Astrocyte (in vitro differentiated cells and primary cell): ENCODE results near the gene ARMH4. TPM values are rescaled to one million over a fixed set of nuclear protein-coding genes. Genes with fewer than 3 reads are reported as not detected.
A peak's percentile ranks its signal among the peaks of the same experiment; 100 is the strongest.

Experiments used
- DNase-seq: peaks from one replicate; pipeline ENCODE4 v3.0.0-alpha.2; 2010; ENCODE audit warnings: low read depth
- FAIRE-seq: peaks from 2 replicates; lab custom pipeline; 2011; peaks lifted over from hg19 to GRCh38; lab: Jason Lieb, UNC
- H2AFZ ChIP-seq: 2 replicates; pipeline ENCODE4 v1.6.0; 2012; ENCODE audit warnings: low read depth, low read length, inconsistent platforms
- H3K27ac ChIP-seq: 2 replicates; pipeline ENCODE4 v1.5.1; 2011; ENCODE audit warnings: low read depth, low read length, inconsistent platforms
- H3K27me3 ChIP-seq: 2 replicates; pipeline ENCODE4 v1.6.0; 2011; ENCODE audit warnings: low read length, inconsistent platforms; ENCODE audit not compliant: insufficient read depth
- H3K36me3 ChIP-seq: 2 replicates; pipeline ENCODE4 v1.5.1; 2011; ENCODE audit warnings: low read length, inconsistent platforms; ENCODE audit not compliant: insufficient read depth
- H3K4me1 ChIP-seq: 2 replicates; pipeline ENCODE4 v1.5.1; 2011; ENCODE audit warnings: low read length, inconsistent platforms; ENCODE audit not compliant: insufficient read depth
- H3K4me2 ChIP-seq: 2 replicates; pipeline ENCODE4 v1.6.0; 2012; ENCODE audit warnings: low read length, inconsistent platforms
- H3K4me3 ChIP-seq: 2 replicates; pipeline ENCODE4 v1.5.1; 2011; ENCODE audit warnings: low read depth, mild to moderate bottlenecking, low read length, inconsistent platforms; ENCODE audit not compliant: insufficient read depth
- H3K79me2 ChIP-seq: 2 replicates; pipeline ENCODE4 v1.6.0; 2012; ENCODE audit warnings: mild to moderate bottlenecking, low read length, inconsistent platforms; ENCODE audit not compliant: insufficient read depth
- H3K9ac ChIP-seq: 2 replicates; pipeline ENCODE4 v1.6.0; 2012; ENCODE audit warnings: mild to moderate bottlenecking, low read length, inconsistent platforms
- H3K9me3 ChIP-seq: 2 replicates; pipeline ENCODE4 v1.5.1; 2012; ENCODE audit warnings: low read depth, mild to moderate bottlenecking, low read length, inconsistent platforms; ENCODE audit not compliant: insufficient read depth
- H4K20me1 ChIP-seq: 2 replicates; pipeline ENCODE4 v1.6.0; 2012; ENCODE audit warnings: low read length, inconsistent platforms; ENCODE audit not compliant: insufficient read depth
- H3K27ac Mint-ChIP-seq: one replicate; pipeline ENCODE4 v1.8.0; 2021; ENCODE audit warnings: mild to moderate bottlenecking, mixed read lengths; ENCODE audit not compliant: unreplicated experiment
- H3K27me3 Mint-ChIP-seq: one replicate; pipeline ENCODE4 v1.8.0; 2021; ENCODE audit warnings: low read depth, mixed read lengths; ENCODE audit not compliant: unreplicated experiment
- H3K36me3 Mint-ChIP-seq: one replicate; pipeline ENCODE4 v1.8.0; 2021; ENCODE audit warnings: low read depth, mixed read lengths; ENCODE audit not compliant: unreplicated experiment
- H3K4me1 Mint-ChIP-seq: one replicate; pipeline ENCODE4 v1.8.0; 2021; ENCODE audit warnings: low read depth, mixed read lengths; ENCODE audit not compliant: unreplicated experiment
- H3K4me3 Mint-ChIP-seq: one replicate; pipeline ENCODE4 v1.8.0; 2021; ENCODE audit warnings: mild to moderate bottlenecking, moderate library complexity, mixed read lengths; ENCODE audit not compliant: unreplicated experiment
- H3K9me3 Mint-ChIP-seq: one replicate; pipeline ENCODE4 v1.8.0; 2021; ENCODE audit warnings: mild to moderate bottlenecking, mixed read lengths; ENCODE audit not compliant: unreplicated experiment
- EZH2 ChIP-seq: IDR thresholded peaks from 2 replicates; pipeline ENCODE4 v1.6.1; 2012; ENCODE audit warnings: mild to moderate bottlenecking, low read length, inconsistent platforms; ENCODE audit not compliant: insufficient read depth
- total RNA-seq: library from RNA; stranded (reverse); gene quantifications from 2 replicates; pipeline ENCODE4 v1.2.1, GENCODE V29; 2021
- TF ChIP-seq, protein P1 (sequence below): IDR thresholded peaks from 2 replicates; pipeline ENCODE4 v1.5.1; 2011; ENCODE audit warnings: low read depth, mild to moderate bottlenecking, inconsistent platforms, low read length, moderate library complexity; ENCODE audit not compliant: insufficient read depth

Gene ARMH4
- total RNA-seq, 1 donor from 2014 or later = 19.3 TPM

DNA sequence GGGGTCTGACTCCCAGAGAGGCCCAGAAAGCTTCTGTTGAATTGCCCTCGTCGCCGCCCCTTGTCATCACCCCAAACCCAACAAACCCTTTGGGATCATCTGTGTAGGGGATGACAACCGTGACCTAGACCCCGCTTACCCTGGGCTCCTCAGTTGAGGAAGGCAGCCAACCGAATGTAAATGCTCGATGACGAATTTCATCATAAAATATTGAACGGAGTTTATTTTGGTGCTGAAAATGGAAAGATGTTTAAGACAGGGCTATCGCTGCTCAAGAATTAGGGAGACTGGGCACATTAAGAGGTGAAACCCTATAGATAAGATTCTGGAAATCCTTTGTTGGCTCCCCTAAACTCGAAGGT lies 48.4 kb upstream of the ARMH4 start:
- H3K27ac ChIP-seq = peak overlapping the region; percentile 96
- TF ChIP-seq, protein P1, sequence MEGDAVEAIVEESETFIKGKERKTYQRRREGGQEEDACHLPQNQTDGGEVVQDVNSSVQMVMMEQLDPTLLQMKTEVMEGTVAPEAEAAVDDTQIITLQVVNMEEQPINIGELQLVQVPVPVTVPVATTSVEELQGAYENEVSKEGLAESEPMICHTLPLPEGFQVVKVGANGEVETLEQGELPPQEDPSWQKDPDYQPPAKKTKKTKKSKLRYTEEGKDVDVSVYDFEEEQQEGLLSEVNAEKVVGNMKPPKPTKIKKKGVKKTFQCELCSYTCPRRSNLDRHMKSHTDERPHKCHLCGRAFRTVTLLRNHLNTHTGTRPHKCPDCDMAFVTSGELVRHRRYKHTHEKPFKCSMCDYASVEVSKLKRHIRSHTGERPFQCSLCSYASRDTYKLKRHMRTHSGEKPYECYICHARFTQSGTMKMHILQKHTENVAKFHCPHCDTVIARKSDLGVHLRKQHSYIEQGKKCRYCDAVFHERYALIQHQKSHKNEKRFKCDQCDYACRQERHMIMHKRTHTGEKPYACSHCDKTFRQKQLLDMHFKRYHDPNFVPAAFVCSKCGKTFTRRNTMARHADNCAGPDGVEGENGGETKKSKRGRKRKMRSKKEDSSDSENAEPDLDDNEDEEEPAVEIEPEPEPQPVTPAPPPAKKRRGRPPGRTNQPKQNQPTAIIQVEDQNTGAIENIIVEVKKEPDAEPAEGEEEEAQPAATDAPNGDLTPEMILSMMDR = no peak
- TF ChIP-seq EZH2 = no peak
- Mint-ChIP-seq H3K4me3 (peak overlapping the region; percentile 99), H3K36me3 (no peaks in the 10 kb centered on the region), H3K9me3 (no peaks in the 10 kb centered on the region), H3K27ac (peak overlapping the region; percentile 96), H3K27me3 (no peaks in the 10 kb centered on the region), H3K4me1 (no peaks in the 10 kb centered on the region)
- DNase-seq (peak; percentile 1), FAIRE-seq (no peak)
- peak overlapping the region; percentile 94 for H3K4me3 ChIP-seq
- no peaks in the 10 kb centered on the region for H3K9me3 ChIP-seq
- H3K79me2 ChIP-seq = peaks cover 48% of the 10 kb centered on the region
- peaks cover 5% of the 10 kb centered on the region for H4K20me1 ChIP-seq
- H3K27me3 ChIP-seq = no peaks in the 10 kb centered on the region
- peaks cover 3% of the 10 kb centered on the region for H3K36me3 ChIP-seq
- H3K4me1 ChIP-seq = peaks cover 4% of the 10 kb centered on the region
- H2AFZ ChIP-seq = peak overlapping the region; percentile 81
- peak overlapping the region; percentile 99 for H3K9ac ChIP-seq
- peak overlapping the region; percentile 88 for H3K4me2 ChIP-seq

DNA sequence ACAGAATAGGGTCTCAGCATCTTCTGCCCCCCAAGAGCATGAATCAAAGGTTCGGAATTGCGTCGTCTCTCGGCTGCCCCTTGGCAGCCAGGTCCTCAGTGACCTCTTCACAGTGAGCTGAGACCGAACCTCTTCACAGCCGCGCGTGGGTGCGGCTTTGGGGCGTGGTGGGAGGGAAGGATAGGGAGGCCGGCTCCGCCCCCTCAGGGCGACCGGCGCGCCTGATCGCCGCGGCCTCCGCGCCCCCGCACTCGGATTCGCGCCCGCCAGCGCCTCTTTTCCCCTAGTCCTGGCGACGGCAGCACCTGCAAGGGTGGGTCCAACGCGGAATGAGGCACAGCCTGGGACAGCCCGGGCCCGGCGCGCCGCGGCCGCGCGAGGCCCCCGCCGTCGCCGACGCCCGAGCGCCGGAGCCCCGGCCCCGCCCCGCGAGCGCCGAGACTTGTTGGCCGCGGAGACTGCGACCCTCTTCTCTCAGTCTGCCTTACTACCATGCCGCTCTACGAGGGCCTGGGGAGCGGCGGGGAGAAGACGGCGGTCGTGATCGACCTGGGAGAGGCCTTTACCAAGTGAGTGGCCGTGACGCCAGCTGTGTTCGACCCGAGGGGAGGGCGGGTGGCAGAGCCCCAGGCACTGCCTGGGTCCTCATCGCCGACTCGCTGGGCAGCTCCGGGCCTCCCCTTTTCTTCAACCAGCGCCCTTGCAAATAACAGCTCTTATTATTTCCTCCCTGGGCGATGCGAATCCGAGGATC lies 47.9 kb upstream of the ARMH4 start, which contains the start of gene ACTR10:
Gene ACTR10, plus strand, starts transcription at position 424 of the 754 bp plus-strand sequence. Its CDS starts 69 bp downstream, at position 493.
- DNase-seq (peak; percentile 46), FAIRE-seq (no peak)
- no peaks in the 10 kb centered on the region for H3K27me3 ChIP-seq
- no peaks in the 10 kb centered on the region for H3K9me3 ChIP-seq
- peak within 1 kb of the TSS; percentile 88 for H3K4me2 ChIP-seq
- no peaks in the 10 kb centered on the region for H3K27me3 Mint-ChIP-seq
- no peak for TF ChIP-seq EZH2
- TF ChIP-seq, protein P1 = no peak
- peaks cover 3% of the 10 kb centered on the region for H3K36me3 ChIP-seq
- H3K9me3 Mint-ChIP-seq = no peaks in the 10 kb centered on the region
- peak within 1 kb of the TSS; percentile 99 for H3K4me3 Mint-ChIP-seq
- peak within 1 kb of the TSS; percentile 81 for H2AFZ ChIP-seq
- H3K36me3 Mint-ChIP-seq = no peaks in the 10 kb centered on the region
- H4K20me1 ChIP-seq = peaks cover 5% of the 10 kb centered on the region
- H3K27ac ChIP-seq = peak within 1 kb of the TSS; percentile 96
- peak within 1 kb of the TSS; percentile 96 for H3K27ac Mint-ChIP-seq
- no peaks in the 10 kb centered on the region for H3K4me1 Mint-ChIP-seq
- H3K9ac ChIP-seq = peak within 1 kb of the TSS; percentile 99
- H3K79me2 ChIP-seq = peaks cover 48% of the 10 kb centered on the region
- H3K4me3 ChIP-seq = peak within 1 kb of the TSS; percentile 94
- peaks cover 4% of the 10 kb centered on the region for H3K4me1 ChIP-seq

DNA sequence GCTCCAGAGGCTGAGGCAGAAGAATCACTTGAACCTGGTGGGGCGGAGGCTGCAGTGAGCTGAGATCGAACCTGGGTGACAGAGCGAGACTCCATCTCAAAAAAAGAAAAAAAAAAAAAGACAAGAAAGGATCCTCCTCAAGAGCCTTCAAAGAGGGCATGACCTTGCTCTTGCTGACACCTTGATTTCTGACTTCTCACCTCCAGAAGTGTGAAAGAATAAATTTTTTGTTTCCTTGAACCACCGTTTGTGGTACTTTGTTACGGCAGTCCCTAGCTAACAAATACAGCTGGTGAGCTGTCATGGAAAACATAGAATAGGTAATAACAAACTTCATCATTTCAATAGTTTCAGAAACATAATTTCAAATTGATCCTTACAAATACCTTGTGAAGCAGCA lies 46.1 kb upstream of the ARMH4 start:
- Histone ChIP-seq H2AFZ (no peak overlapping the region), H3K9me3 (no peaks in the 10 kb centered on the region), H3K27ac (no peak overlapping the region), H3K4me2 (no peak overlapping the region), H3K4me1 (peaks cover 4% of the 10 kb centered on the region), H3K79me2 (peaks cover 34% of the 10 kb centered on the region), H3K27me3 (no peaks in the 10 kb centered on the region), H3K4me3 (no peak overlapping the region), H4K20me1 (peaks cover 5% of the 10 kb centered on the region), H3K9ac (no peak overlapping the region), H3K36me3 (no peaks in the 10 kb centered on the region)
- H3K9me3 Mint-ChIP-seq = no peaks in the 10 kb centered on the region
- no peak for TF ChIP-seq EZH2
- TF ChIP-seq, protein P1 = no peak
- FAIRE-seq (no peak), DNase-seq (no peak)
- peaks cover 3% of the 10 kb centered on the region for H3K27me3 Mint-ChIP-seq
- H3K4me3 Mint-ChIP-seq = no peak overlapping the region
- H3K27ac Mint-ChIP-seq = no peak overlapping the region
- no peaks in the 10 kb centered on the region for H3K4me1 Mint-ChIP-seq
- H3K36me3 Mint-ChIP-seq = no peaks in the 10 kb centered on the region
